Lung microvascular endothelial cell (primary cell): Measurements from ENCODE around the gene PLEKHH1. TPM values are rescaled to one million over a fixed set of nuclear protein-coding genes. Genes with fewer than 3 reads are reported as not detected.
A peak's percentile ranks its signal among the peaks of the same experiment; 100 is the strongest.
"Not testable (repeated sequence)": the region's sequence is repeated elsewhere in the genome, so short reads cannot be mapped to it uniquely, and the experiment has no call there.

Experiments
- DNase-seq, 2 donors: peaks; one replicate each; pipeline versions ENCODE4 v3.0.0 to v3.0.0-alpha.2; 2010; ENCODE audit warnings: low read depth in 2 of 2
- total RNA-seq: library from RNA; depleted of rRNA; stranded (reverse); fragments of >200 nt; gene quantifications from 2 replicates; pipeline ENCODE4 v1.2.1, GENCODE V29; 2014

Gene PLEKHH1
- total RNA-seq, 1 donor from 2014 or later = under 0.01 TPM

DNA sequence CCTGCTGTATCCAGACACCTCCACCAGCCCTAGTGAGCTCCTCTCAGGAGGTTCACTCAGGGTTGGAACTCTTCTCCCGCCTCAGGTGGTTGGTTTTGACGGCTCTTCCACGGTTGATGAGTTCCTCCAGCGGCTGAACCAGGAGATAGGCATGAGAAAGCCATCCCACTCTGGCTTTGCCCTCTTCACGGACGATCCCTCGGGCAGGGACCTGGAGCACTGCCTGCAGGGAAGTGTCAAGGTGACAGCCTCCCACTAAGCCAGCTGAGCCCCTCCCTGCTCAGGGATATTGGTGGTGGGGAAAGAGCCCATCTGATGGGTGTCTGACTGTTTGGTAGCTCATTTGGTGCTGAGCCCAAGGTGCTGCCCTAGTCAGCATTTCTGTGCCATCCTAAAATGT, 46.5 kb downstream of the PLEKHH1 start:
- no peak for DNase-seq

GRCh38 chr14:67580336-67581171, 47.5 kb downstream of the PLEKHH1 start:
- no peak for DNase-seq

GRCh38 chr14:67581643-67582042, 48.6 kb downstream of the PLEKHH1 start:
- no peak for DNase-seq

- DNase-seq = no peak
Measured at GRCh38 chr14:67582061-67582460, 49.0 kb downstream of the PLEKHH1 start.

- peak; percentile 64 to 76 for DNase-seq
Measured at GRCh38 chr14:67583711-67584644, 50.9 kb downstream of the PLEKHH1 start.

GRCh38 chr14:67584978-67585377, 51.9 kb downstream of the PLEKHH1 start:
- no peak for DNase-seq

- no peak for DNase-seq
Measured at GRCh38 chr14:67586369-67586768, 53.3 kb downstream of the PLEKHH1 start.

DNA sequence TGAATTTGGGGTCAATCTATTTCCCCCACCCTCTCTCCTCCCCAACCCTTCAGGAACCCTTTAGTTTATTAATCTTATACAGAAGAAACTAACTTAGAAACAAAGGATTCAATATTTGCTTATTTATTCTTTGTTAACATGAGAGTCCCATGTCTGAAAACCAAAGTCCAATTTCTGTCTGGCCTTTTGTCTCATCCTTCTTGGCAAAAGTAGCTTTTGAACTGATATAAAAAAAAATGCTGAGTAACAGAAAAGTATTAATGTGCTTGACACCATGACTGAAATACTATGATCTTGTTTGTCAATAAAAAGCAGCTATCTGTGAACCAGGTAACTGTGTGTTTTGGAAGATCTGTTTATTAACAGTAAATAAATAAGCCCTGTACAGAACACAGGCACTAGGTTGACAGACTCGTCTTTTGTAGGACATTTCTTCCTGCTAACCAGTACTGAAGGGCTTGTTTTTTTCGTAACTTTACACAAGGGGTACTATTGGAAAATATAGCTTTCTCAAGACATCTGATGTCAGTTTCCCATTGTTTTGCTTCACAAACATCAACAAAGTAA, 56.2 kb downstream of the PLEKHH1 start:
- no peak for DNase-seq

- DNase-seq = not testable (repeated sequence)
Measured at GRCh38 chr14:67593650-67594049, 60.6 kb downstream of the PLEKHH1 start.

- DNase-seq = no peak
Measured at GRCh38 chr14:67595392-67595791, 62.3 kb downstream of the PLEKHH1 start.

DNA sequence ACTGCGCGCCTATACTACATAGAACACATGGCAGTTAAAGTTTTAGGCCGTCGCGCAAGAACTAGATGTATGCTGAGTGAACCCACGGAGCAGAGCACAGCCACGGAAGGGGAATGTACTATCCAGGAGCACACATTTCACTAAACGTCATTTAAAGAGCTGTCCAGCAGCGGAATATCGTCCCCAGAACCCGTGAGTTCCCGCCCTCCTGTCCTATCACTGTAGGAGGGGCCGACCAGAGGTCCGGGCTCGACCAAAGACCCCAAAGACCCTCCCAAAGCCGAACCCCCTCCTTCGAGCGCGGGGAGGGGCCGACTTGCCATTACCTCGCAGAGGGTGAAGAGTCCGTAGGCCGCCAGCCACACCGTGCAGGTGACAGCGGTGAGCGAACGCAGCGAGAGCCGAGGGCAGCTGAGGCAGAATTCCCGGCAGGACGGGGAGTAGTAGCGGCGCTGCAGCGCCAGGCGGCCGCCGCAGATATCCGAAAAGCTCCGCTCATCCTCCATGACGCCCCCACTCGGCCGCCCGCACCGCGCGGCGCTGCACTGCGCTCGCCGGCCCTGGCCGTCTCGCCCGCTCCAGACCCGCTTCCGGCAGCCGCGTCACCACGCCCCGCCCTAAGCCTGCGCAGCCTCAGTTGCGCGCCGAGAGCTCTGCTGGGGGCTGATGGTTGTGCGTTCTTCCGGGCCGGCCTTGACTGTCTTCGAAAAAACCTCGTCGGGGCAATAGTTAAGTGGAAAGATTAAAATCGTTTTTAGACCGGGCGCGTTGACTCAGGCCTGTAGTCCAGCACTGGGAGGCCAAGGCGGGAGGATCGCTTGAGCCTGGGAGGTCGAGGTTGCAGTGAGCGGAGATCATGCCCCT, 66.8 kb downstream of the PLEKHH1 start, which contains the start of gene PIGH:
Gene PIGH, minus strand, starts transcription at position 571 of the 864 bp plus-strand sequence. Its CDS starts 65 bp downstream, at position 506.
- DNase-seq = peak; percentile 85 to 93

DNA sequence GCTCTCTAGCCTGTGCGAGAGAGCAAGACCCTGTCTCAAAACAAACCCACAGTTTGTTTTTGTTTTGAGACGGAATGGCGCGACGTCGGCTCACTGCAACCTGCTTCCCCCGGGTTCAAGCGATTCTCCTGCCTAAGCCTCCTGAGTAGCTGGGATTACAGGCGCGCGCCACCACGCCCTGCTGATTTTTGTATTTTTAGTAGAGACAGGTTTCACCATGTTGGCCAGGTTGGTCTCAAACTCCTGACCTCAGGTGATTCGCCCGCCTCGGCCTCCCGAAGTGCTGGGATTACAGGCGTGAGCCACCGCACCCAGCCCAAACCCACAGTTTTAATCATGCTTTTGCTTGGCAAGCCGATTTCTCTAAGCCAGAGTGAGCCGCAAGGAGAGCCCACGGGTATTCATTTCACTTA, 67.5 kb downstream of the PLEKHH1 start:
- DNase-seq = not testable (repeated sequence)

DNA sequence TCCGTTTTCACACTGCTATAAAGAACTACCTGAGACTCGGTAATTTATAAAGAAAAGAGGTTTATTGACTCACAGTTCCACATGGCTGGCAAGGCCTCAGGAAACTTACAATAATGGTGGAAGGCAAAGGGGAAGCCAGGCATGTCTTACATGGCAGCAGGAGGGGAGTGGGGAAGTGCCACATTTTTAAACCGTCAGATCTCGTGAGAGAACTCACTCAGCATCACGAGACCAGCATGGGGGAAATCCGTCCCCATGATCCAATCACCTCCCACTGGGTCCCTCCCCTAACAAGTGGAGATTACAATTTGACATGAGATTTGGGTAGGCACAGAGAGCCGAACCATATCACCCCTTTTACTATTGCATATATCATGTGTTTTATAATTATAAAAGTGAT, 69.0 kb downstream of the PLEKHH1 start:
- no peak for DNase-seq

- DNase-seq = no peak
Measured at GRCh38 chr14:67602995-67603545, 70.0 kb downstream of the PLEKHH1 start.

- DNase-seq = no peak
Measured at GRCh38 chr14:67607646-67608045, 74.6 kb downstream of the PLEKHH1 start.

DNA sequence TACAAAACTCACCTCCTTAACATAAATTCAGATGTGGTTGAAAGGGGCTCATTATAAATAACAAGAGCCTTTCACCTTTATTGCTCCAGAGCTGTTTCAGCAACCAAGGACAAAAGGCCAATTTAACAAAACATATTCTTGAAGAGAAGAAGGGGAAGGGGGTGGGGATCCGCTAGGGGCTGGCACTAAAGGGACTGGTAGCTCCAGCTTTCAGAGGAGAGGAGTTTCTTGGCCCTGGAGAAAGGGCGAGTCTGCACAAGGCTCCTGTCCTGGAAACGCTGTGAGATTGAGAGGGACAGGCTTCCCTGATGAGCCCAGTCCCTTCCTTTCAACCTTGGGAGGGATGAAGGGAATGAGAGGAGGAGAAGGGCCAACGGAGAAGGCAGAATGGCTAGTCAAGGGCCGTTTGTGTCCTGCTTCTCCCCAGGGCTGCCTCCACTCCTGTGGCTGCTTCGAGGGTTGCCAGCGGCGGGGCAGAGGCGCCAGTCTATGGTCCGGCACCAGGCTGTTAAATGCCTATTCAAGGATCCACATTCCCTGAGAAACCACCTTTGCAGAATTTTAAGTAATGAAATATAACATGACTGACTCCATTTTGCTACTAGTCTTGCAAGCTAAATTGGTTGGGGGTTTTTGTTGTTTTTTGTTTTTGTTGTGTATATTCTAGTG, 76.7 kb downstream of the PLEKHH1 start:
- no peak for DNase-seq

DNA sequence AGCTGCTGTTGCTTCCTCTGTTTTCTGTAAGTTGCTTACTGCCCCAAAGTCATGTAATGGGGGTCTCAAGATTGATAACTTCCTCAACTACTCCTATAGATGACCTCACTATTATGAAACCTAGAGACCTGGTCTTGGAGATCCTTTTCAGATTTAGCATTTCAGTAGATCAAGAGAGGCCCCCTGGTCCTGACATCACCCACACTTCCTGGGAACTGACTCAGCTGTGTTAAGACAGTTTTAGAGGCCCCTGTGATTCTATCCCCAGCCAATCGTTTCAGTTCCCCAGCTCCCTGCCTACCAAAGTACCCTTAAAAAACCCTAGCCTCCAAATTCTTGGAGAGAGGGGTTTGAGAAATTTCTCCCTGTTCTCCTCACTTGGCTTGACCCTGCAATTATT, 77.4 kb downstream of the PLEKHH1 start:
- DNase-seq = no peak

DNA sequence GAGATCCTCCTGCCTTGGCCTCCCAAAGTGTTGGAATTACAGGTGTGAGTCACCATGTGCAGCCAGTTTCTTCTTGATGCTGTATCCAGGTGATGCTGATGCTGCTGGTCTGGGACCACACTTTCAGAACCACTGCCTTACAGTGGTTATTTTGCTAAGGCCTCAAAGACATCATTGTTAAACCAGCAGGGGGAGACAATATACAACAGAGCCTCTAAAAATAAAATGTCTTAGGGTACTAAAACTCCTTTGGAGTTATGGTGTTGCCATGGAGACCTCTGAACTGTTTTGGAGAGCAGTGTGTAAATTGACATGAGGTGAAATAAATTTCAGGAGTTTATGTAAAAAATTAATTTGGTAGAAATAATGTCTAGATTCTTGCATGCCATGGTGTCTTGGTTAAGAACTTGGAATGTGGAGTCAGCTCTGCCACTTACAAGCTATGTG, 85.5 kb downstream of the PLEKHH1 start:
- peak; percentile 87 to 88 for DNase-seq

GRCh38 chr14:67619446-67620216, 86.5 kb downstream of the PLEKHH1 start, which contains the start of gene ARG2:
ARG2 (plus strand) TSS chr14:67619920; CDS start chr14:67619978, 58 bp downstream.
- peak; percentile 96 to 99 for DNase-seq
